ENCODE measurements around the gene DDX42. TPM values are rescaled to one million over a fixed set of nuclear protein-coding genes. Genes with fewer than 3 reads are reported as not detected.

DDX42 gene
- total and polyA plus RNA-seq, 2 of the 13 experiments (the other 11 are each of a cell fraction or from before 2014, with no cell fraction given): 87.2 to 92.9 TPM

- TF ChIP-seq TFDP1 (CRISPR knock-in tag; IDR thresholded peaks at IDR 0.05; ENCODE audit: borderline replicate concordance) (no peak), FOXJ3 (CRISPR knock-in tag; IDR thresholded peaks at IDR 0.05; ENCODE audit: borderline replicate concordance) (no peak), NR2C2 (CRISPR knock-in tag; IDR thresholded peaks at IDR 0.05; ENCODE audit: borderline replicate concordance) (no peak)
Observed at GRCh38 chr17:63786971-63787711, 13.2 kb downstream of the DDX42 start (continued).

DNA sequence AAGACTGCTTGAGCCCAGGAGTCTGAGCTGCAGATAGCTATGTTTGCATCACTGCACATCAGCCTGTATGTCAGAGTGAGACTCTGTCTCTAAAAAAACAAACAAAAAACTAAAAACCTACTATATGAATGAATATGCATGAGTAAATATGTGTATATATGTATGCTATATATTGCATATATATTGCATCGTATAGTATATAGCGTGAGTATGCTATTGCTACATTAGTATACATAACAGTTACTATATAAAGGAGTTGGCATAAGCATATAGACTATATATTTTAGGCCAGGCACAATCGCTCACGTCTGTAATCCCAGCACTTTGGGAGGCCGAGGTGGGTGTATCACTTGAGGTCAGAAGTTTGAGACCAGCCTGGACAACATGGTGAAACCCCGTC is 16.1 kb downstream of the DDX42 start:
- H3K79me2 ChIP-seq (ENCODE audit: insufficient read depth, low read length): peaks cover 27% of the 10 kb centered on the region
- peaks cover 14% of the 10 kb centered on the region for H4K20me1 ChIP-seq (ENCODE audit: insufficient read depth, low read length)

More for the DNA sequence above, 16.1 kb downstream of the DDX42 start:
- ChIA-PET POLR2A (no interaction called here), CTCF (ENCODE audit: low intra/inter-chr PET ratio, low total read pairs) (interaction anchor here (0.6 kb wide), 1 partner anchor 1843 kb away, joined by 3 read pairs; no protein-coding TSS in a partner anchor)
- Histone ChIP-seq H3K36me3 (replicated peaks in 1 of 2; ENCODE audit: control insufficient read depth in 1 of 2, insufficient read depth in 2 of 2, low read length in 2 of 2) (peaks cover 36 to 75% of the 10 kb centered on the region in 2 experiments), H3K4me3 (replicated peaks in 1 of 3; ENCODE audit: insufficient read depth in 1 of 3, low read depth in 2 of 3, low read length in 3 of 3) (no peak overlapping the region), H2AFZ (ENCODE audit: low read length) (no peak overlapping the region), H3K4me2 (ENCODE audit: low read depth, low read length) (no peak overlapping the region), H3K4me1 (ENCODE audit: insufficient read depth, low read length) (peaks cover 18% of the 10 kb centered on the region), H3K9me3 (ENCODE audit: low read length) (no peaks in the 10 kb centered on the region), H3K27ac (ENCODE audit: extremely low read length, insufficient read depth, low read length) (no peak overlapping the region), H3K27me3 (ENCODE audit: control insufficient read depth in 1 of 2, insufficient read depth in 2 of 2, low read length in 2 of 2) (no peaks in the 10 kb centered on the region), H3K9ac (ENCODE audit: insufficient read depth, low read depth, low read length) (no peak overlapping the region)
- BruUV-seq (replicated peaks): no TSS peak
- 97% methylated on average over 6 of the region's 6 CpGs for WGBS (ENCODE audit: low lambda C conversion rate)
- ATAC-seq (no peak), DNase-seq (ENCODE audit: low spot score) (no peak), FAIRE-seq (no peak)
- TF ChIP-seq POLR2G (IDR thresholded peaks at IDR 0.05; ENCODE audit: low read depth, low read length) (no peak), PBX2 (CRISPR knock-in tag; IDR thresholded peaks at IDR 0.05) (no peak), SIX4 (CRISPR knock-in tag; IDR thresholded peaks at IDR 0.05) (no peak), ATF4 (CRISPR knock-in tag; IDR thresholded peaks at IDR 0.05) (0 out of 4 replicates have a peak, but pooled peaks of 1 of the 2 experiments have one; percentile 15), THAP8 (CRISPR knock-in tag; IDR thresholded peaks at IDR 0.05; ENCODE audit: borderline replicate concordance) (no peak), TFDP2 (CRISPR knock-in tag; IDR thresholded peaks at IDR 0.05) (no peak)
- in situ Hi-C loops (cut with HindIII; ENCODE audit: extremely low pct_ligation_motif_present, low pct_unique_long_range_greater_than_20kb): no loop called here
- intact Hi-C loops (cut with micrococcal nuclease; ENCODE audit: unreplicated experiment): no loop called here
